ENCODE data around the gene LENG8.

LENG8 gene

GRCh38 chr19:54424201-54424600 is 24.8 kb upstream of the LENG8 start:
- DNase-seq (ENCODE audit: low read depth), result no peak

- DNase-seq (ENCODE audit: low read depth), result no peak
Measured at GRCh38 chr19:54424660-54425381, 24.2 kb upstream of the LENG8 start.

DNA sequence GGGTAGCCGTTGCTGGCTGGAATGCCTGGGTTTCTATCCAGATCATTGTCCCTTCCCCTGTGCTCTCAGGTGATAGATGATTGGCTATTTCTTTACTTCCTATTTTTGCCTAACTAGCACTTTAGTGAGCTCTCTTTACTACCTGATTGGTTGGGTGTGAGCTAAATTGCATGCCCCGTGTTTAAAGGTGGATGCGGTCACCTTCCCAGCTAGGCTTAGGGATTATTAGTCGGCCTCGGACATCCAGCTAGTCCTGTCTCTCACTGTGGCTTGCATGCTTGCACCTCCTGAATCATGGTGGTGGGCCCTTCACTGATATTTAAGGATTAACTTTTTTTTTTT is 23.6 kb upstream of the LENG8 start:
- DNase-seq (ENCODE audit: low read depth), result no peak

- DNase-seq (ENCODE audit: low read depth), result no peak
Measured at GRCh38 chr19:54426291-54426931, 22.6 kb upstream of the LENG8 start.

DNA sequence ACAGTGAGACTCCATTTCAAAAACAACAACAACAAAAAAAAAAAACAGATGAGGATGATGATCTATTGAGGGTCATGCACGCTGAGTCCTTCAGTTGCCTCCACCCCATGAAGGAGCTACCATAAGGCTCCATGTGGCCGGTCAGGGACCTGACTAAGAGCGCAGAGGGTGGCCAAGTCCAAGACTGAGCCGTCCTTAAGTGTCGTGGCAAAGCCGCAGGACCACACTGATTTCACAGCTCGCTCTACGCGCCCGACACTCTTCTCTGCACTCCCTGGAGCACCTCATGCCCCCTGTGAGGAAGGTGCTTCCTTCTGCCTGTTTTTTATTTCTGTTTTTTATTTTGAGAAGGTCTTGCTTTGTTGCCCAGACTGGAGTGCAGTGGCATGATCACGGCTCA is 21.4 kb upstream of the LENG8 start:
- no peak for DNase-seq (ENCODE audit: low read depth)

DNA sequence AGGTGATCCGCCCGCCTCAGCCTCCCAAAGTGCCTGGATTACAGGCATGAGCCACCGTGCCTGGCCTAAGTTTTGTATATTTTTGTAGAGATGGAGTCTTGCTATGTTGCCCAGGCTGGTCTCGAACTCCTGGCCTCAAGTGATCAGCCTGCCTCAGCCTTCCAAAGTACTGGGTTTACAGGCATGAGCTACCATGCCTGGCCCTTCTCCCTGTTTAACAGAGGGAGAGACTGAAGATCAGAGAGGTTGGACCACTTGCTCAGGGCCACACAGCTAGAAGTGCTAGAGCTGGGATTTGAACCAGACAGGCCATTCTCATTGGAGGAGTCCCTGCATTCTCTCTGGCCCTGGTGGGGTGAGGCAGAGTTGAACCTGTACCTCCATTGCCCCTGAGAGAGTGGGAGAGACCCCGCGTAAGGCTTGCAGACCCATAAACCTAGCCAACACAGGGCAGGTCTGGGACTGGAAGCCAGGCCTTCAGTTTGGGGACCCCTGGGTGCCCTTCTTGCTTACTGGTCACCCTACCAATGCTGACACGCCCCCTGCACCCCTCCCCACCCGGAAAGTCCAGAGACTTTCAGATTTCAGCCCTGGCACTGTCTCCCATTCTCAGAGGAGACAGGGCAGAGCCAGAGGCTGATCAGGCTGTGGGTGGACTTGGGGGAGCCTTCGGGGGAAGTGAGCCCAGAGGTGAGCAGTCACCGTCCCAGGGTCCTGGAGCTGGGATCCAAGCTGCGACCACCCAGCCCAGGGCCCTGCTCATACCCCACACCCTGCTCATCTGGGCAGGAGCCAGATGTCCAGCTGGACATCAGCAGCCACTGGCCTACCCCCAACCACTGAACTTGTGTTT is 20.4 kb upstream of the LENG8 start:
- DNase-seq (ENCODE audit: low read depth), result no peak

- DNase-seq (ENCODE audit: low read depth), result no peak
Measured at GRCh38 chr19:54429176-54429495, 19.9 kb upstream of the LENG8 start.

DNA sequence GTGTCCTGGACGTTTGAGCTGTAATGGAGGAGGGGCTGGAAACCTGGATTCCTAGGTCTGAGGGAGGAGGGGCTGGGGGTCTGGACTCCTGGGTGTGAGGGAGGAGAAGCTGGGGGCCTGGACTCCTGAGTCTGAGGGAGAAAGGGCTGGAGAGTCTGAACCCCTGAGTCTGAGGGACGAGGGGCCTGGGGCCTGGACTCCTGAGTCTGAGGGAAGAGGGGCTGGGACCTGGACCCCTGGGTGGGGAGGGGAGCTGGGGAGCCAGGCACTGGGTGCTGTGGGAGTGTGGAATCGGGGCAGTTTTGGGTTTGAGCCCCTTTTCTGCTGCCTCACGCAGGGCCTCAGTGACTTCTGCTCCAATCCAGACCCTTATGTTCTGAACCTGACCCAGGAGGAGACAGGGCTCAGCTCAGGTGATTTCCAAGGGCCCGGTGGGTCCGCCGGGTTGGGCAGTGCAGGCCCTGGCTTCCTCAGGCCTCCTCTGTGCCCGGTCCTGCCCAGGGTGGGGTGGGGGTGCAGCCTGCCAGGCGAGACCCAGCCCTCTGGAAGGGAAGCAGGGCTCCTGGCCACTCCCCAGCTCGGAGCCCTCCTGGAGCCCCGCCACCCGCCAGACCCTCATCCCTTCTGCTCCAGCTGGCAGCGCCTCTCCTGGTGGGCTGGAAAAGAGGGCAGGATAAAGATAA is 19.3 kb upstream of the LENG8 start:
- no peak for DNase-seq (ENCODE audit: low read depth)

GRCh38 chr19:54430306-54431254 is 18.4 kb upstream of the LENG8 start:
- no peak for DNase-seq (ENCODE audit: low read depth)

GRCh38 chr19:54431255-54431838 is 17.7 kb upstream of the LENG8 start:
- no peak for DNase-seq (ENCODE audit: low read depth)

- DNase-seq (ENCODE audit: low read depth), result no peak
Measured at GRCh38 chr19:54432144-54432738, 16.8 kb upstream of the LENG8 start.

DNA sequence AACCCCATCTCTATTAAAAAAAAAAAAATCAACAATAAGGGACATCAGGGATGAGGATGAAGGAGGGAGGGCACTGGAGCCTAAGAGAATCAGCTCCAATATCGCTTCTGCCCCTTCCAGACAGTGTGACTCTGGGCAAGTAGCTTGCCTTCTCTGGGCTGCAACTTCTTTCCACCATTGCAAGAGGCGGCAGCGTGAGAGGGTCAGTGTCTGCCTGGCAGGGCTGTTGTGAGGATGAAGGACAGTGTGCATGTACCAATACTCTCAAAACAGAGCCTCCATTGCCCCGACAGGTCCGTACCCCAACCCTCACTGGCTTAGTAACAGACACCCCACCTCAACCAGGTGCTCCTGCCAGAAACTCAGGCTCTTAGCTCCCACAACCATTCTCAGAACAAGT is 15.3 kb upstream of the LENG8 start:
- DNase-seq (ENCODE audit: low read depth), result no peak

- DNase-seq (ENCODE audit: low read depth), result no peak
Measured at GRCh38 chr19:54434112-54434872, 14.7 kb upstream of the LENG8 start.

- DNase-seq (ENCODE audit: low read depth), result no peak
Measured at GRCh38 chr19:54434873-54435214, 14.2 kb upstream of the LENG8 start.

GRCh38 chr19:54435551-54436016 is 13.4 kb upstream of the LENG8 start:
- DNase-seq (ENCODE audit: low read depth), result no peak

DNA sequence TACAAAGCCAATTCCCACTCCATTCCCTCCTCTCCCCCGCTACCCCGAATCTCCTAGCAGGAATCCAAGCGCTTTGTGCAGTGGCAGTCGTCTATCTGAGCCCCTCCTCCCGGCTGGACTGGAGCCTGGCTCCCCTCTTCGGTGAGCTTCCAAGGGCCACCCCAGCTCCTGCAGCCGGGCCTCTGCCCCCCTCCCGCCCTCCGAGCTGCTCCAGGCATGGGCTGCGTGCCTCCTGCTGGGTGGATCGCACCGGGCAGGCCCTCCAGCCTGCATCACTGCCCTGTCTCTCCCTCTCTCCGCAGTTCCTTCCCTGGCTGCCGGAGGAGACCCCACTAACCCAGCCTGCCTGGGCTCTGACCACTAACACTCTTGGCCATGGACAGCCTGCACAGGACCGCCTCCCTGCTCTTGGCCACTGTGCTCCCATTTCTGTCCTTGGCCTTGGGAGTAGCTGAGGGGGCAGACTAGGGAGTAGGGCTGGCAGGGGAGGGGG is 12.9 kb upstream of the LENG8 start:
- no peak for DNase-seq (ENCODE audit: low read depth)

- no peak for DNase-seq (ENCODE audit: low read depth)
Measured at GRCh38 chr19:54436628-54437252, 12.3 kb upstream of the LENG8 start.

DNA sequence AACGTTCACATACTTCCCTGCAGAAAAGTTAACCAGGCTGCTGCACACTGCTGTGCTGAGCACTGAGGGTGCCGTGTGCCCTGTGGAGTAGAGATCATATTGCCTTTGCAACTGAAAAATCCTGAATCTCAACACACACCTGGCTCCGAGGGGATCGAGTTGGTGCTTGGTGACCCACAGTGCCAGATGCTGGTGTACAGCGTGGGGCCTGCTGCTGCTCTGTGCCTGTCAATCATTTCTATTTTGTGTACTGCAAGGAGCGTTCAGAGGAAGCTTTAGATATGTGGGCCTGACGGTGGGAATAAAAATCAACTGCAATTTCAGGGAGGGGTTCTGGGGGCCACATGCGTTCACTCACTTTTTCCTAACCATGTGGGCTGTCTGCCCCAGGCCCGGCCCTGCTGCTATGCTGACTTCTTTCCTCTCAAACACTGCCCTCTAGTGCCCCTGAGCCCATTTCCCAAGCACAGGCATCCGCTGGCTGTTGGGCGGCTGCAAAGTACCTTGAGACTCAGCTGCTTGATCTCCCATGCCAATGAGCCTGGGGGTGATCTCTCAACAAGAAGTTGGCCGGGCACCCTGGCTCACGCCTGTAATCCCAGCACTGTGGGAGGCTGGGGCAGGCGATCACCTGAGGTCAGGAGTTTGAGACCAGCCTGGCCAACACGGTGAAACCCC is 9.7 kb upstream of the LENG8 start:
- no peak for DNase-seq (ENCODE audit: low read depth)

DNA sequence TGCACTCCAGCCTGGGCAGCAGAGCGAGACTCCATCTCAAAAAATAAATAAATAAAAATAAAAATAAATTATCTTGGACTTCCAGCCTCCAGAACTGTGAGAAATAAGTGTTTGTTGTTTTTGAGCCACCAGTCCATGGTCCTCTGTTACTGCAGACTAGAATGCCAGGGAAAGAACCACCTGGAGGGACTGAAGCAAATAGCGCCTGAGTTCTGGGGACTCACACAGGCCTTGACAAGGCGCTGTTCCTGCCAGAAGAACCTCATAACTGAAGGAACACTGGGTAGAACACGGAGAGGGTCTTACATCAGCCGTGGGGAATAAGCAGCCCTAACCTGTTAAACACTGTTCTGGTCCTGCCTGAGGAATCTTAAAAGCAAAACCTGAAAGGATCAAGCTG is 8.4 kb upstream of the LENG8 start:
- no peak for DNase-seq (ENCODE audit: low read depth)
